DND-41 (cell line): ENCODE data around the gene RCAN2.

Source experiments
- EZH2 ChIP-seq: IDR thresholded peaks from 3 replicates; pipeline ENCODE4 v1.6.1; 2012; ENCODE audit warnings: borderline replicate concordance, low read depth, mild to moderate bottlenecking, moderate library complexity, low read length, inconsistent platforms; ENCODE audit not compliant: severe bottlenecking
- TF ChIP-seq, protein P1 (sequence below): IDR thresholded peaks from 2 replicates; pipeline ENCODE4 v1.5.1; 2012; ENCODE audit warnings: borderline replicate concordance, low read length, moderate library complexity, mild to moderate bottlenecking; ENCODE audit not compliant: poor library complexity, severe bottlenecking; ENCODE audit errors: extremely low read depth

DNA sequence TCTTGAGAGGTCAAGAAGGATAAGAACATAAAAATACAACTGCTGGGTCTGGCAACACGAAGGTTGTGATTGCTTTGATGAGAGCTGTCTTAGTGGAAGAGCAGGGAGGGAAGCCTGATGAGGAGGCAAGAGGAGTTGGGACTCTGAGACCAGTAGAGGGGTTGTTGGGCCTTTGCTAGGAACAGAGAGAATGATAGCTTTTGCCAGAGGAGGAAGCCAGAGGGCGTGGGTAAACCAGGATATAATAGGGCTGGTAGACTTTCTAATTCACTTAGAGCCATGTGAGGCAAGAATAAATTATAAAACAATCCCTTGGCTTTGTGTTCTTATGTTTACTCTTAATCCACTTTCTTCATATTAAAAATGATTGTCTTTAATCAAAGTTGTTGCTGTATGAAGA, 78.6 kb downstream of the RCAN2 start:
- TF ChIP-seq, protein P1, sequence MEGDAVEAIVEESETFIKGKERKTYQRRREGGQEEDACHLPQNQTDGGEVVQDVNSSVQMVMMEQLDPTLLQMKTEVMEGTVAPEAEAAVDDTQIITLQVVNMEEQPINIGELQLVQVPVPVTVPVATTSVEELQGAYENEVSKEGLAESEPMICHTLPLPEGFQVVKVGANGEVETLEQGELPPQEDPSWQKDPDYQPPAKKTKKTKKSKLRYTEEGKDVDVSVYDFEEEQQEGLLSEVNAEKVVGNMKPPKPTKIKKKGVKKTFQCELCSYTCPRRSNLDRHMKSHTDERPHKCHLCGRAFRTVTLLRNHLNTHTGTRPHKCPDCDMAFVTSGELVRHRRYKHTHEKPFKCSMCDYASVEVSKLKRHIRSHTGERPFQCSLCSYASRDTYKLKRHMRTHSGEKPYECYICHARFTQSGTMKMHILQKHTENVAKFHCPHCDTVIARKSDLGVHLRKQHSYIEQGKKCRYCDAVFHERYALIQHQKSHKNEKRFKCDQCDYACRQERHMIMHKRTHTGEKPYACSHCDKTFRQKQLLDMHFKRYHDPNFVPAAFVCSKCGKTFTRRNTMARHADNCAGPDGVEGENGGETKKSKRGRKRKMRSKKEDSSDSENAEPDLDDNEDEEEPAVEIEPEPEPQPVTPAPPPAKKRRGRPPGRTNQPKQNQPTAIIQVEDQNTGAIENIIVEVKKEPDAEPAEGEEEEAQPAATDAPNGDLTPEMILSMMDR = no peak
- no peak for TF ChIP-seq EZH2
